Right lobe of liver (tissue), 6 donors: ENCODE measurements around the gene DCDC2C. TPM values are rescaled to one million over a fixed set of nuclear protein-coding genes. Genes with fewer than 3 reads are reported as not detected.

Source experiments
- ATAC-seq, 4 donors: fragments of 200-7000 bp; cut with Tn5 transposase; one replicate each; pipeline ENCODE4 v1.9.1; 2020; ENCODE audit warnings: mild to moderate bottlenecking in 4 of 4, moderate library complexity in 4 of 4
- DNase-seq, 3 donors: peaks; one replicate each; pipeline ENCODE4 v3.0.0-alpha.2; 2020
- H3K27ac ChIP-seq, 3 donors: fragments of 200-600 bp; one replicate each; pipeline ENCODE4 v1.8.0; 2022
- H3K27me3 ChIP-seq, 2 donors: fragments of 200-600 bp; one replicate each; pipeline ENCODE4 v1.8.0; 2022
- H3K36me3 ChIP-seq, 4 donors: fragments of 200-600 bp; sonication (generic) in 1 of 4; one replicate each; pipeline versions ENCODE4 v1.5.1 to v1.8.0; 2017 to 2022; ENCODE audit warnings: control low read depth in 1 of 4
- H3K4me1 ChIP-seq, 4 donors: fragments of 200-600 bp; sonication (generic) in 1 of 4; one replicate each; pipeline versions ENCODE4 v1.5.1 to v1.8.0; 2017 to 2022; ENCODE audit warnings: control low read depth in 1 of 4
- H3K4me3 ChIP-seq, 3 donors: fragments of 200-600 bp; one replicate each; pipeline ENCODE4 v1.8.0; 2022
- H3K9me3 ChIP-seq, 4 donors: fragments of 200-600 bp; sonication (generic) in 1 of 4; one replicate each; pipeline versions ENCODE4 v1.5.1 to v1.8.0; 2017 to 2022; ENCODE audit warnings: control low read depth in 1 of 4
- CTCF ChIP-seq, 4 donors: fragments of 200-600 bp in 3 of 4; fragments of 450-650 bp in 1 of 4; IDR thresholded peaks; one replicate each; pipeline versions ENCODE4 v1.5.1 to v1.8.0; 2016 to 2022; ENCODE audit warnings: antibody characterized with exemption in 4 of 4, mild to moderate bottlenecking in 2 of 4
- POLR2A ChIP-seq: fragments of 450-650 bp; IDR thresholded peaks from one replicate; pipeline ENCODE4 v1.6.1; 2017; ENCODE audit warnings: antibody characterized with exemption, mild to moderate bottlenecking
- WGBS: methylation state at CpG from one replicate; pipeline ENCODE4 v1.1.6; 2018; ENCODE audit warnings: low coverage, low lambda C conversion rate; ENCODE audit not compliant: insufficient coverage; ENCODE audit errors: missing lambda C conversion rate; 5-methylcytosine and 5-hydroxymethylcytosine counted together
- intact Hi-C, 2 donors: fragments of 100-400 bp; cut with DNase I; formaldehyde crosslinking; loops; one replicate each; pipeline versions ENCODE4 v1.11.2 to v1.14.1; 2022
- total RNA-seq, 6 experiments: library from RNA; depleted of rRNA in 2 of 6; stranded (reverse); fragments of >200 nt in 2 of 6; fragmentation: NEBNext Ultra II Directional in 3 of 6; extraction: Animal tissue kit (Norgen Biotek cat#: 25700) in 3 of 6; gene quantifications; one replicate each; pipeline versions ENCODE4 v1.1.0 to v1.2.4, GENCODE V29; 2016 to 2023
- donor health status: DM: no; HTN: yes; CAD: no.
- donor health status: DM: no; HTN: no; CAD: no.
- donor health status: DM: no; HTN: no; CAD: no.
- donor health status: DM: no; HTN: yes; CAD: no.
- donor health status: DM: no; HTN: yes; CAD: no.

Gene DCDC2C
- total RNA-seq, 6 experiments from 2014 or later, result not detected

DNA sequence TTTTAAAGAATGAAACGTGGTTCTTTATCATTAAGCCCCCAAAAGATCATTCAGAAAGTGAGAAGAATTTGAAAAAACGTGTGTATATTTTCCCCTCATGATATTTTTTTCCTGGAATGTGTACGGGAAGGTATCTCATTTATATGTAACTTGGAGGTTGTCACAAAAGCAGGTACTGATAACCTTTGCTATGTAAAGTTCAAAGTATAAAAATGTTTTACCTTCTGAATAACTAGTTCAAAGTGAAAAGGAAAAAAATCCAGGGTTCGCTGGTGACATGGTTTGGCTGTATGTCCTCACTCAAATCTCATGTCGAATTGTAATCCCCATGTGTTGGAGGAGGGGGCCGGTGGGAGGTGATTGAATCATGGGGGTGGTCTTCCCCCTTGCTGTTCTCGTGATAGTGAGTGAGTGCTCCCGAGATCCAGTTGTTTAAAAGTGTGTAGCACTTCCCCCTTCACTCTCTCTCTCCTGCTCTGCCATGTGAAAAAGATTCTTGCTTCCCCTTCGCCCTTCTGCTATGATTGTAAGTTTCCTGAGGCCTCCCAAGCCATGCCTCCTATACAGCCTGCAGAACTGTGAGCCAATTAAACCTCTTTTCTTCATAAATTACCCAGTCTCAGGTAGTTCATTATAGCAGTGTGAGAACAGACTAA lies 144.2 kb downstream of the DCDC2C start:
- Histone ChIP-seq H3K4me3 (no peak overlapping the region), H3K27me3 (no peaks in the 10 kb centered on the region), H3K4me1 (peaks cover 0 to 8% (median 3%) of the 10 kb centered on the region in 4 donors), H3K36me3 (no peaks in the 10 kb centered on the region), H3K9me3 (no peaks in the 10 kb centered on the region), H3K27ac (no peak overlapping the region)
- DNase-seq (no peak), ATAC-seq (peak; percentile 45 to 85 (median 62))
- TF ChIP-seq CTCF (IDR thresholded peaks at IDR 0.05) (no peak), POLR2A (no peak)
- intact Hi-C loops, result no loop called here
- WGBS, result 18% methylated on average over 7 of the region's 9 CpGs

GRCh38 chr2:3848776-3849175 lies 145.4 kb downstream of the DCDC2C start:
- TF ChIP-seq POLR2A (no peak), CTCF (IDR thresholded peaks at IDR 0.05) (no peak)
- H3K27ac ChIP-seq, result no peak overlapping the region
- H3K9me3 ChIP-seq, result no peaks in the 10 kb centered on the region
- H3K4me1 ChIP-seq, result peaks cover 0 to 8% (median 3%) of the 10 kb centered on the region in 4 donors
- H3K4me3 ChIP-seq, result no peak overlapping the region
- ATAC-seq (no peak), DNase-seq (no peak)
- WGBS, result 77% methylated on average over 9 of the region's 9 CpGs
- no peaks in the 10 kb centered on the region for H3K36me3 ChIP-seq
- intact Hi-C loops, result no loop called here
- H3K27me3 ChIP-seq, result no peaks in the 10 kb centered on the region

DNA sequence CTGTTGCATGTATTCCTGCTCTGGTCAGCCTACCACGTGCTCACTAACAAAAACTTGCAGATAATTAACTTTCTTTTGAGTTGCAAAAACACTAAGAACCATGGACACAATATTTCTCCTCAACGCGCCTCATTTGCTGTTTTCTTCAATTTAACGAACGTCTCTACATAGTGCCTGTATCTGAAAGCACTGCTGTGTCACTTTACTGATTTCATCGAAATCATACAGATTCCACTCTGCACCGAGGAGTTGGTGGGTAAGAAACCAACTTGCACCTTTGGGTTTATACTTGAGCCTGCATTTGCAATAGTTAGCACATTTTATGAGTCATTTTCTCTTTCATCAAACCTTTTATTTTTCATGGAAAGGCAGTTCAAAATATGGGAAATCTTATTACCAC lies 145.8 kb downstream of the DCDC2C start:
- TF ChIP-seq CTCF (IDR thresholded peaks at IDR 0.05) (no peak), POLR2A (no peak)
- H3K27ac ChIP-seq, result no peak overlapping the region
- ATAC-seq, result no peak
- no peaks in the 10 kb centered on the region for H3K36me3 ChIP-seq
- no peak for DNase-seq
- no peaks in the 10 kb centered on the region for H3K27me3 ChIP-seq
- H3K4me3 ChIP-seq, result no peak overlapping the region
- intact Hi-C loops, result no loop called here
- H3K4me1 ChIP-seq, result peaks cover 0 to 8% (median 3%) of the 10 kb centered on the region in 4 donors
- 68% methylated on average over 7 of the region's 7 CpGs for WGBS
- no peaks in the 10 kb centered on the region for H3K9me3 ChIP-seq

DNA sequence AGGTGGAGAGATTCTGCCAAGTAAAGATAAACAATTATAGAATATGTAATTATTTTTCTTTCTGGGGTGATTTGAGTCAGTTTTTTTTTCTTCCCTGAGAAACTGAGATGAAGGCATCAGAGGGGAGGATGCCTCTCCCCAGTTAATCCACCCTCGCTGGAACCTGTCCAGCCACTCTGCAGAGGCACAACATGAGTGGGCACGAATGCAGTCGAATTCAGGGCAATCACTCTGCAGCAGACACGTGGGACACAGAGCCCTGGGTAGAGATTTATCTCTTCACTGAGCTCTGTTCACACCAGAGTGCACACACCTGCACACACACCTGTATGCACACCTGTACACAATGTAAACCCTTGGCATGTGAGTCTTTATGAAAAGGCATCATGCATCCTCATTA lies 154.2 kb downstream of the DCDC2C start:
- no peaks in the 10 kb centered on the region for H3K27me3 ChIP-seq
- TF ChIP-seq CTCF (IDR thresholded peaks at IDR 0.05) (no peak), POLR2A (no peak)
- DNase-seq (no peak), ATAC-seq (no peak)
- H3K27ac ChIP-seq, result no peak overlapping the region
- no peaks in the 10 kb centered on the region for H3K36me3 ChIP-seq
- 59% methylated on average over 3 of the region's 4 CpGs for WGBS
- no peaks in the 10 kb centered on the region for H3K4me1 ChIP-seq
- no peak overlapping the region for H3K4me3 ChIP-seq
- intact Hi-C loops, result no loop called here
- H3K9me3 ChIP-seq, result no peaks in the 10 kb centered on the region
